H1 (cell line): ENCODE measurements around the gene KLHL26. TPM values are rescaled to one million over a fixed set of nuclear protein-coding genes. Genes with fewer than 3 reads are reported as not detected.

Source experiments
- CTCF ChIA-PET: fragments of 300-600 bp; sonication (Branson Sonifier 250); formaldehyde crosslinking; loops from one replicate; lab custom pipeline; 2021; ENCODE audit not compliant: partially characterized antibody; lab: Charles Lee
- POLR2A ChIA-PET: fragments of 300-600 bp; sonication (Branson Sonifier 250); formaldehyde crosslinking; loops from one replicate; lab custom pipeline; 2021; ENCODE audit warnings: inconsistent platforms; ENCODE audit not compliant: partially characterized antibody; lab: Charles Lee
- DNase-seq, 2 experiments: peaks; one replicate each; pipeline versions ENCODE4 v3.0.0 to v3.0.0-alpha.2; 2010 to 2022; ENCODE audit warnings: low spot score in 2 of 2, low read depth in 1 of 2, mixed read lengths in 1 of 2
- FAIRE-seq: peaks from 2 replicates; lab custom pipeline; 2011; peaks lifted over from hg19 to GRCh38; lab: Jason Lieb, UNC
- H2AFZ ChIP-seq: 2 replicates; pipeline ENCODE4 v1.8.1; 2012; ENCODE audit warnings: low read length, inconsistent platforms
- H2AK5ac ChIP-seq: 2 replicates; pipeline ENCODE4 v1.6.1; 2013; ENCODE audit warnings: low read depth, low read length
- H2BK120ac ChIP-seq: replicated peaks from 2 replicates; pipeline ENCODE3; 2013; ENCODE audit warnings: low read depth, low read length, inconsistent platforms
- H2BK12ac ChIP-seq: 2 replicates; pipeline ENCODE4 v1.6.1; 2013; ENCODE audit warnings: low read depth, low read length
- H2BK15ac ChIP-seq: 2 replicates; pipeline ENCODE4 v1.6.1; 2013; ENCODE audit warnings: low read length
- H2BK20ac ChIP-seq: 2 replicates; pipeline ENCODE4 v1.6.1; 2013; ENCODE audit warnings: low read length
- H2BK5ac ChIP-seq: 2 replicates; pipeline ENCODE4 v1.6.1; 2013; ENCODE audit warnings: low read depth, low read length
- H3K14ac ChIP-seq: 2 replicates; pipeline ENCODE4 v1.6.1; 2013; ENCODE audit warnings: inconsistent platforms; ENCODE audit not compliant: insufficient read length
- H3K18ac ChIP-seq: 2 replicates; pipeline ENCODE4 v1.6.1; 2013; ENCODE audit warnings: low read length; ENCODE audit errors: extremely low read depth
- H3K23ac ChIP-seq: 2 replicates; pipeline ENCODE4 v1.6.1; 2013; ENCODE audit warnings: inconsistent platforms; ENCODE audit not compliant: insufficient read length
- H3K23me2 ChIP-seq: 2 replicates; pipeline ENCODE4 v1.6.1; 2013; ENCODE audit warnings: low read depth, low read length
- H3K27ac ChIP-seq: 2 replicates; pipeline ENCODE4 v1.6.1; 2011; ENCODE audit warnings: low read depth, low read length, inconsistent platforms
- H3K27me3 ChIP-seq, 4 experiments: replicated peaks in 1 of 4; 1 replicate in 1 of 4; 2 replicates in 3 of 4; pipeline versions ENCODE4 v1.6.1 to v1.8.1; 2011 to 2013; ENCODE audit warnings: low read length in 3 of 4, mild to moderate bottlenecking in 3 of 4, inconsistent platforms in 2 of 4, mixed read lengths in 2 of 4, moderate library complexity in 1 of 4; ENCODE audit not compliant: control insufficient read depth in 3 of 4, insufficient read depth in 3 of 4; ENCODE audit errors: extremely low read depth in 1 of 4
- H3K36me3 ChIP-seq, 4 experiments: 2 replicates each; pipeline versions ENCODE4 v1.6.1 to v1.8.1; 2011 to 2013; ENCODE audit warnings: mild to moderate bottlenecking in 4 of 4, low read length in 3 of 4, moderate library complexity in 2 of 4, control low read depth in 1 of 4, inconsistent platforms in 1 of 4; ENCODE audit not compliant: insufficient read depth in 4 of 4, control insufficient read depth in 2 of 4
- H3K4ac ChIP-seq: replicated peaks from 2 replicates; pipeline ENCODE3; 2013; ENCODE audit warnings: low read length, low read depth, mixed read lengths, inconsistent platforms; ENCODE audit not compliant: insufficient read length
- H3K4me1 ChIP-seq, 4 experiments: replicated peaks in 1 of 4; 1 replicate in 1 of 4; 2 replicates in 3 of 4; pipeline versions ENCODE4 v1.6.1 to v1.8.1; 2011 to 2013; ENCODE audit warnings: low read length in 3 of 4, inconsistent platforms in 2 of 4, mixed read lengths in 1 of 4; ENCODE audit not compliant: insufficient read depth in 4 of 4, control insufficient read depth in 3 of 4
- H3K4me2 ChIP-seq, 2 experiments: 2 replicates each; pipeline versions ENCODE4 v1.6.1 to v1.8.1; 2011 to 2013; ENCODE audit warnings: low read depth in 2 of 2, low read length in 2 of 2, control low read depth in 1 of 2, inconsistent platforms in 1 of 2, mild to moderate bottlenecking in 1 of 2; ENCODE audit not compliant: insufficient read depth in 1 of 2
- H3K4me3 ChIP-seq, 4 experiments: fragments of 200-600, 300-600 bp in 1 of 4; sonication (generic), shearing (Covaris generic), sonication (Bioruptor Twin) in 1 of 4; 2 replicates each; pipeline versions ENCODE4 v1.5.1 to v1.8.1; 2011 to 2016; ENCODE audit warnings: low read length in 4 of 4, low read depth in 3 of 4, control low read depth in 2 of 4, inconsistent platforms in 2 of 4, mild to moderate bottlenecking in 2 of 4, mixed read lengths in 1 of 4, moderate library complexity in 1 of 4; ENCODE audit not compliant: insufficient read depth in 2 of 4; ENCODE audit errors: extremely low read depth in 1 of 4
- H3K56ac ChIP-seq: replicated peaks from 2 replicates; pipeline ENCODE3; 2013; ENCODE audit warnings: low read depth, mild to moderate bottlenecking, mixed read lengths, low read length, inconsistent platforms; ENCODE audit not compliant: insufficient read length
- H3K79me1 ChIP-seq: 2 replicates; pipeline ENCODE4 v1.6.1; 2013; ENCODE audit warnings: low read depth, low read length, control low read depth
- H3K79me2 ChIP-seq, 2 experiments: 2 replicates each; pipeline versions ENCODE4 v1.6.1 to v1.8.1; 2012 to 2013; ENCODE audit warnings: low read length in 2 of 2, mild to moderate bottlenecking in 2 of 2, inconsistent platforms in 1 of 2; ENCODE audit not compliant: insufficient read depth in 2 of 2, control insufficient read depth in 1 of 2
- H3K9ac ChIP-seq, 4 experiments: replicated peaks in 1 of 4; 1 replicate in 1 of 4; 2 replicates in 3 of 4; pipeline versions ENCODE4 v1.6.1 to v1.8.1; 2011 to 2013; ENCODE audit warnings: low read depth in 3 of 4, low read length in 3 of 4, control low read depth in 2 of 4, mild to moderate bottlenecking in 2 of 4, moderate library complexity in 2 of 4, inconsistent platforms in 1 of 4; ENCODE audit errors: extremely low read depth in 1 of 4
- H3K9me3 ChIP-seq, 2 experiments: 2 replicates each; pipeline versions ENCODE4 v1.6.1 to v1.8.1; 2012 to 2013; ENCODE audit warnings: mild to moderate bottlenecking in 2 of 2, moderate library complexity in 2 of 2, control low read depth in 1 of 2, inconsistent platforms in 1 of 2, low read depth in 1 of 2, low read length in 1 of 2, mixed read lengths in 1 of 2; ENCODE audit not compliant: insufficient read depth in 2 of 2
- H4K20me1 ChIP-seq, 2 experiments: replicated peaks in 1 of 2; 2 replicates each; pipeline versions ENCODE3 to v1.8.1; 2011 to 2013; ENCODE audit warnings: inconsistent platforms in 2 of 2, low read length in 2 of 2, mild to moderate bottlenecking in 1 of 2; ENCODE audit not compliant: insufficient read depth in 2 of 2, control insufficient read depth in 1 of 2
- H4K5ac ChIP-seq: 2 replicates; pipeline ENCODE4 v1.6.1; 2013; ENCODE audit warnings: low read length, low read depth, mixed read lengths, inconsistent platforms; ENCODE audit not compliant: insufficient read length
- H4K8ac ChIP-seq: 2 replicates; pipeline ENCODE4 v1.8.0; 2013; ENCODE audit warnings: mild to moderate bottlenecking, moderate library complexity, low read length, inconsistent platforms; ENCODE audit not compliant: insufficient read depth; ENCODE audit errors: extremely low read depth
- H4K91ac ChIP-seq: replicated peaks from 2 replicates; pipeline ENCODE3; 2013; ENCODE audit warnings: low read length, mixed read lengths, inconsistent platforms; ENCODE audit not compliant: insufficient read length
- EZH2 ChIP-seq: fragments of 200-600 bp; sonication (generic); IDR thresholded peaks from 2 replicates; pipeline ENCODE4 v1.7.1; 2012; ENCODE audit warnings: low read depth, mild to moderate bottlenecking, moderate library complexity, low read length, inconsistent platforms; ENCODE audit not compliant: severe bottlenecking
- FOSL1 ChIP-seq: IDR thresholded peaks from 2 replicates; pipeline ENCODE4 v1.6.1; 2011; ENCODE audit warnings: mild to moderate bottlenecking, low read depth, low read length, moderate library complexity; ENCODE audit not compliant: insufficient read depth
- SIN3A ChIP-seq, 2 experiments: IDR thresholded peaks in 1 of 2; conservative IDR thresholded peaks in 1 of 2; 2 replicates each; pipeline ENCODE4 v1.6.1; 2011 to 2012; ENCODE audit warnings: low read length in 2 of 2, improper control_type of control experiment in 1 of 2, low read depth in 1 of 2, mild to moderate bottlenecking in 1 of 2
- TEAD4 ChIP-seq: IDR thresholded peaks from 2 replicates; pipeline ENCODE4 v1.6.1; 2012; ENCODE audit warnings: low read depth, low read length, inconsistent platforms, mixed read lengths
- WGBS, 2 experiments: shearing (Covaris generic) in 1 of 2; methylation state at CpG; one replicate each; pipeline versions ENCODE4 v1.1.6 to v1.1.7; 2013 to 2015; ENCODE audit warnings: low lambda C conversion rate in 2 of 2, mixed read lengths in 2 of 2, inconsistent platforms in 1 of 2, low coverage in 1 of 2, missing lambda C conversion rate in 1 of 2; ENCODE audit not compliant: insufficient replicate concordance in 2 of 2, insufficient coverage in 1 of 2, insufficient read length in 1 of 2; ENCODE audit errors: extremely low coverage in 1 of 2, missing lambda C conversion rate in 1 of 2; 5-methylcytosine and 5-hydroxymethylcytosine counted together
- polyA plus RNA-seq, 7 experiments: library from polyadenylated mRNA; depleted of rRNA in 3 of 7; stranded (reverse) in 5 of 7; unstranded in 2 of 7; fragments of >200 nt in 5 of 7; fragments of 200-250 nt in 2 of 7; gene quantifications; 1 replicate in 5 of 7; 2 replicates in 1 of 7; 4 replicates in 1 of 7; pipeline versions ENCODE4 v1.2.1 to v1.2.3, GENCODE V29; 2011 to 2013; ENCODE audit warnings: missing spikeins in 2 of 7, mixed read lengths in 2 of 7
- total RNA-seq: library from RNA; stranded (reverse); fragmentation: NEBNext Ultra II Directional; extraction: Animal tissue kit (Norgen Biotek cat#: 25700); gene quantifications from 2 replicates; pipeline ENCODE4 v1.2.1, GENCODE V29; 2021

KLHL26 gene
- total and polyA plus RNA-seq, 2 of the 8 experiments (the other 6 are each of a cell fraction or from before 2014, with no cell fraction given): 2.2 to 8.8 TPM

DNA sequence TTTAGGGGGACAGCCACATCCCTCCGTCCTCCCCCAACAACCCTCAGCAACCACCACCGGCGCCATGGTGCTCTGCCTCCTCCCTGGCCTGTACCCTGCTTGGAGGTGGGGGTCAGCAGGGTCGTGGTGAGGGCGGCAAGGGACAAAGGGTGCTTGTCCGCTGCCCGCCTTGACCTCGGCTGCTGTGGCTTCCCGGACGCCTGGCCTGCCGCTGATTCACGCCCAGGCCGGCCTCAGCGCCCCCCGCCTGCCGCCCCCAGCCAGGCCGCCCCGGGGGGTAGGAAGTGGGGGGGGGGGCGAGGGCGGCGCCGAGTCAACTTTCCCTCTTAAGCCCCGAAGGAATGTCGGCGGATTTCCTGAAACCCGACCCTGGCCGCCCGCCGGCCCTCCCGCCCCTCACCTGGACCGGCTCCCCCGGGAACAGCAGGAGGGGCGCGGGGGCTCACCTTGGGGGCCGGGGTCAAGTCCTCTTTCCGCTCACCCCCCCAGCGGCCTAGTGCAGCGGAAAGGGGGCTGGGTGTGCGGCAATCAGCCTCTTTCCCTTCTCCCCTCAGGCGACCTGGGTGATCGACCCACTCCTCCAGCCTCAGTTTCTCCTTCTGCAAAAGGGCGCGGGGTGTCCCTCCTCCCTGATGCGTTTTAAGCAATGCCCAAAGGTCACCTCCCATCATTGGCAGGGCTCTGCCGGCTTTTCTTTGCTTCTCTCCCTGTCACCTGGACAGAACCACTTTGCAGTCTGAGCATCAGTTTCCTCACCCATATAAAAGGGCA, 26.1 kb upstream of the KLHL26 start:
- H2AFZ ChIP-seq: no peak overlapping the region
- peaks cover 0 to 14% (median 0%) of the 10 kb centered on the region in 4 experiments; a peak in 1 of 8 replicates for H3K36me3 ChIP-seq
- peak overlapping the region; percentile 80 to 95 for H3K4me2 ChIP-seq
- no peak for TF ChIP-seq FOSL1
- TF ChIP-seq EZH2: peak; percentile 34
- no peak for TF ChIP-seq SIN3A (conservative IDR thresholded peaks at IDR 0.05 in 1 of 2, IDR thresholded peaks at IDR 0.05 in 1 of 2; ENCODE audit: low read depth in 1 of 2, low read length in 2 of 2)
- 0 out of 2 replicates have a peak, but pooled peaks have one; percentile 23 for TF ChIP-seq TEAD4
- H2BK5ac ChIP-seq: peak overlapping the region; percentile 94; the same call in 1 of the 2 replicates
- H3K23me2 ChIP-seq: peaks cover 23% of the 10 kb centered on the region
- peak overlapping the region; percentile 96 for H4K91ac ChIP-seq
- peak overlapping the region; percentile 72; the same call in 1 of the 2 replicates for H2BK20ac ChIP-seq
- CTCF ChIA-PET: interaction anchor here (0.5 to 1.7 kb wide), 4 partner anchors 12 to 61 kb away, joined by 3 to 5 read pairs (median 4); no protein-coding TSS in a partner anchor
- POLR2A ChIA-PET: interaction anchor here (0.7 to 1.3 kb wide), 5 partner anchors 8 to 65 kb away, joined by 3 to 4 read pairs (median 3); no protein-coding TSS in a partner anchor
- H3K56ac ChIP-seq: no peak overlapping the region
- H3K4ac ChIP-seq: peak overlapping the region; percentile 90
- FAIRE-seq (no peak), DNase-seq (peak in 1 of 2 experiments; percentile 66)
- peak overlapping the region; percentile 81 for H2BK15ac ChIP-seq
- H4K5ac ChIP-seq: no peak overlapping the region
- peaks cover 0 to 13% of the 10 kb centered on the region in 2 experiments for H4K20me1 ChIP-seq
- H3K27me3 ChIP-seq: peaks cover 76 to 93% (median 88%) of the 10 kb centered on the region in 4 experiments
- H2BK12ac ChIP-seq: peak overlapping the region; percentile 80; the same call in 1 of the 2 replicates
- H3K79me2 ChIP-seq: no peaks in the 10 kb centered on the region
- peak overlapping the region; percentile 30 to 75 (median 44); a peak in 7 of 8 replicates for H3K4me3 ChIP-seq
- H2AK5ac ChIP-seq: peak overlapping the region; percentile 77; the same call in 1 of the 2 replicates
- peaks cover 28 to 52% (median 35%) of the 10 kb centered on the region in 4 experiments for H3K4me1 ChIP-seq
- H3K18ac ChIP-seq: peak overlapping the region; percentile 86
- 7% methylated on average over 13 of the region's 45 CpGs; no CpG with 5 or more reads in 1 of the 2 experiments for WGBS, 2 experiments
- no peak overlapping the region for H3K14ac ChIP-seq
- H3K9me3 ChIP-seq: no peaks in the 10 kb centered on the region
- H3K23ac ChIP-seq: no peak overlapping the region
- peak overlapping the region; percentile 63; the same call in 1 of the 2 replicates for H4K8ac ChIP-seq
- no peak overlapping the region for H3K27ac ChIP-seq
- no peaks in the 10 kb centered on the region for H3K79me1 ChIP-seq
- peak overlapping the region; percentile 86 for H2BK120ac ChIP-seq
- no peak overlapping the region for H3K9ac ChIP-seq
